SKM-1 (cell line): ENCODE data around the gene FAM50B.

Source experiments
- DNase-seq: peaks from one replicate; lab custom pipeline; 2025; ENCODE audit not compliant: unreplicated experiment; lab: John Stamatoyannopoulos, UW

The FAM50B gene

DNA sequence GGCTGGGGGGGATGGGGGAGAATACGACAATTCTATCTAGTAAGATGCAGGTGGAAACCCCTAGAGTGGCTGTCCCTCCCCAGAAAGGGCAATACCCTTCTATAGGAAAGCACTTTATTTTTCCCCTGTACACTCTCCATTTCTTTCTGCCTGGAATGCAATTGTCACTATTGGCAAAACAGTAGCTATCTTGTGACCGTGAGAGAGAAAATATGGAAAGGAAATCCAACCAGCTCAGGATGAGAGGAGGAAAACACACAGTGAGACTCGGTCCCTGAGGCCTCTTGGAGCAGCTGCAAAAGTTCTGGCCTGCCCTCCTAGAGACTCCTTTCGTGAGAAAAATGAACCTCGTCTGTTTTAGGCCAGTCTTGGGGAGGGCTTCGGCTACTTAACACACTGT, 43.4 kb downstream of the FAM50B start:
- no peak for DNase-seq

GRCh38 chr6:3893487-3893886, 44.3 kb downstream of the FAM50B start:
- no peak for DNase-seq

DNA sequence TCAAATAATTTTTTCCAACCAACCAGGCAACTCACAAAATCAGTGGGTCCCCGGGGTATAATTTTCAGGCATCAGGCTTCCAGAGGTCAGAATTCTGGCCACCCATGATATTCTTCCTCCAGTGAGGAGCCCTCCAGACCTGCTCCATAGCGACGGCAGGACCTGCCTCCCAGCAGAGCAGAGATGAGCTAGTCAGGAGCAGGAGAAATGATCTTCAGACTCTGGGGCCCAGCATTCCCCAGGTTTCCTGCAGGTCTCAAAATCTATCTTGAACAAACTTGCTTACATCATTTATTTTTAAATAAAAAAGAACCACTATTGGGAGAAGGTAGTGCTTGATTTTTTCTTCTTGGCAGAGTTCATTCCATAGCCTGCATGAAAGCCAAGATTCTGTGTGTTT, 44.7 kb downstream of the FAM50B start:
- DNase-seq, result no peak

DNA sequence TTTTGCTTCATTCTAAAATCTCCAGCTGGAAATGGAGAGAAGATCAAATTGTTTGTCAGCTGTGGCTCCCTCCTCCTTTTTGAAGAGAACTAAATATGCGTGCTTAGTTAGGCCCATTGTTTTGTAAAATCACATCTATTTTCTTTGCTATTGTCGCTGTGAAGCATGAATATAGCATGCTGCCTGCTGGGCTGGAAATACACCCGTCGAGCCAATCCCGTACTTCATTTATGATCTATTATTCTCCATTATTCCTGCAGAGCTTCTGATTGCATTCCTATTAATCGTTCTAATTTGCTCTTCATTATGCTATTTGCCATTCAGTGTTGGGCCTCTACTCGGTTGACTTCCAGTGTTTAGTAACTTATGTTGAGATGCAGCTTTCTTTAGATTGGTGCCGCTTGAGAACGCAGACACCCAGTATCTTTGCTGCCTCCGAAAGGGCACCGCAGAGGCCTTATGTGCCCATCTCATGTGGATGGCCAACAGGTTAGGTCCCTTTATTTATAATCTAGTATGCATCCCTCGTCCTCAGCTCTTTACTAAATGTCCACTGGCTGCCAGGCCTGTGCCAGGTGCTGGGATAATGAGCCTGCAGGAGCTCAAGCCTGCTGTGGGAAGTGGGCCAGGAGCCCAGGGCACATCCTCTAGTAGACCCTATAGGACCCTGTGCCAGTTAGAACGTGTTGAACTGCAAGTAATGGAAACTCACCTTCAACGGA, 45.6 kb downstream of the FAM50B start:
- no peak for DNase-seq

DNA sequence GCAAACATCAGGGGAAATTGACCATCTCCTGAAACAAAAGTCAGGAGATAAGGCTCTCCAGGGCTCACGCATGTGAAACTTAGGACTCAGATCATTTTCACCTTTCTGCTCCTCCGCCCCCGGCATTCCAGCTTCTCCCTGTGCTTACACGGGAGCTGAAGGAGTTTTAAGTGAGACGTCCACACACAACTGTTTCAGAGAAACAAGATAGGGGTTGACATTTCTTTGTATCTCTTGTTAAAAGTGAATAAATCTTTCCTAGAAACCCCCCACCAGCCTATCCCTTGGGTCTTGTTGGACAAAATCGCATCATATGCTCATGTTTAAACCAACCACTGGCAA, 46.1 kb downstream of the FAM50B start:
- DNase-seq, result no peak

DNA sequence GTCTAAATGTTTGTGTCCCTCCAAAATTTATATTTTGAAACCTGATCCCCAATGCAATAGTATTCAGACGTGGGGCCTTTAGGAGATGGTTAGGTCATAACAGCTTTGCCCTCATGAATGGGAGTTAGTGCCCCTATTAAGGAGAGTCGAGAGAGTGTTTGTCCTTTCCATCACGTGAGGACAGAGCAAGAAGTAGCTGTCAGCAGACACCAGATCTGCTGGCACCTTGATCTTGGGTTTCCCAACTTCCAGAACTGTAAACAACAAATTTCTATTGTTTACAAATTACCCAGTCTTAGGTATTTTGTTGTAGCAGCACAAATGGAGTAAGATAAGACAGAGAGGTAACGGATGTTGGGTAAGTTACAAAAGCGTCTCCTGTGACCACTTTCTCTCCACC, 46.6 kb downstream of the FAM50B start:
- DNase-seq, result no peak

- DNase-seq, result no peak
Observed at GRCh38 chr6:3898265-3898994, 49.3 kb downstream of the FAM50B start.

- no peak for DNase-seq
Observed at GRCh38 chr6:3899061-3899460, 49.9 kb downstream of the FAM50B start.

GRCh38 chr6:3899970-3900439, 50.8 kb downstream of the FAM50B start:
- DNase-seq, result no peak
